GM23248 (cell line): ENCODE measurements around the gene UPK3B. TPM values are rescaled to one million over a fixed set of nuclear protein-coding genes. Genes with fewer than 3 reads are reported as not detected.
A peak's percentile ranks its signal among the peaks of the same experiment; 100 is the strongest.
"Not testable (repeated sequence)": the region's sequence is repeated elsewhere in the genome, so short reads cannot be mapped to it uniquely, and the experiment has no call there.

ENCODE experiments used
- DNase-seq: peaks from one replicate; pipeline ENCODE4 v3.0.0-alpha.2; 2015
- H2AFZ ChIP-seq: fragments of 200-600 bp; sonication (generic); 2 replicates; pipeline ENCODE4 v1.6.1; 2016; ENCODE audit warnings: antibody characterized with exemption
- H3F3A ChIP-seq: fragments of 200-600 bp; sonication (generic); 2 replicates; pipeline ENCODE4 v1.6.1; 2016; ENCODE audit warnings: mild to moderate bottlenecking, antibody characterized with exemption, mixed run types; ENCODE audit not compliant: insufficient read depth
- H3K27ac ChIP-seq: fragments of 200-600 bp; sonication (generic); 2 replicates; pipeline ENCODE4 v1.5.1; 2016; ENCODE audit warnings: mild to moderate bottlenecking
- H3K27me3 ChIP-seq: fragments of 200-600 bp; sonication (generic); replicated peaks from 2 replicates; pipeline ENCODE4 v1.6.1; 2016; ENCODE audit warnings: mild to moderate bottlenecking; ENCODE audit not compliant: insufficient read depth
- H3K36me3 ChIP-seq: fragments of 200-600 bp; sonication (generic); 2 replicates; pipeline ENCODE4 v1.6.1; 2016; ENCODE audit warnings: low read depth, mild to moderate bottlenecking
- H3K4me1 ChIP-seq: fragments of 200-600 bp; sonication (generic); 2 replicates; pipeline ENCODE4 v1.6.1; 2016; ENCODE audit warnings: mild to moderate bottlenecking; ENCODE audit not compliant: insufficient read depth
- H3K4me2 ChIP-seq: fragments of 200-600 bp; sonication (generic); one replicate; pipeline ENCODE4 v1.6.1; 2016; ENCODE audit warnings: mild to moderate bottlenecking; ENCODE audit not compliant: unreplicated experiment
- H3K4me3 ChIP-seq: fragments of 200-600 bp; sonication (generic); 2 replicates; pipeline ENCODE4 v1.5.1; 2016; ENCODE audit warnings: mild to moderate bottlenecking
- H3K79me2 ChIP-seq: fragments of 200-600 bp; sonication (generic); 2 replicates; pipeline ENCODE4 v1.6.1; 2016; ENCODE audit warnings: mild to moderate bottlenecking; ENCODE audit not compliant: insufficient read depth
- H3K9ac ChIP-seq: fragments of 200-600 bp; sonication (generic); 2 replicates; pipeline ENCODE4 v1.6.1; 2016; ENCODE audit warnings: mild to moderate bottlenecking
- H3K9me2 ChIP-seq: fragments of 200-600 bp; sonication (generic); 2 replicates; pipeline ENCODE4 v1.6.1; 2016; ENCODE audit warnings: mixed run types, mild to moderate bottlenecking, moderate library complexity; ENCODE audit not compliant: insufficient read depth
- H3K9me3 ChIP-seq: fragments of 200-600 bp; sonication (generic); one replicate; pipeline ENCODE4 v1.6.1; 2017; ENCODE audit warnings: low read depth
- H4K20me1 ChIP-seq: fragments of 200-600 bp; sonication (generic); 2 replicates; pipeline ENCODE4 v1.6.0; 2016; ENCODE audit not compliant: insufficient read depth
- WGBS, 2 experiments: methylation state at CpG; one replicate each; pipeline ENCODE4 v1.1.6; 2015 to 2017; ENCODE audit warnings: low lambda C conversion rate in 2 of 2, low coverage in 1 of 2; ENCODE audit errors: missing lambda C conversion rate in 2 of 2; 5-methylcytosine and 5-hydroxymethylcytosine counted together
- in situ Hi-C: fragments of 300-500 bp; cut with MboI; formaldehyde crosslinking; loops from 2 replicates; pipeline ENCODE4 v1.15.0; 2020
- polyA plus RNA-seq: library from polyadenylated mRNA; unstranded; fragments of >200 nt; fragmentation: Nextera tagmentation; extraction: Ambion mirVana; gene quantifications from 2 replicates; pipeline ENCODE4 v1.2.1, GENCODE V29; 2016
- total RNA-seq: library from RNA; depleted of rRNA; stranded (reverse); fragments of >200 nt; shearing (Covaris generic); gene quantifications from 2 replicates; pipeline ENCODE4 v1.2.3, GENCODE V29; 2014

The UPK3B gene
- total and polyA plus RNA-seq, 2 experiments from 2014 or later: 0.11 TPM; not detected in 1

- H4K20me1 ChIP-seq, H3K27ac ChIP-seq, H3K4me2 ChIP-seq, H3K9me3 ChIP-seq, H3F3A ChIP-seq, H3K79me2 ChIP-seq, DNase-seq, H3K4me3 ChIP-seq, in situ Hi-C loops, H3K36me3 ChIP-seq, H3K9me2 ChIP-seq, H3K27me3 ChIP-seq, H3K9ac ChIP-seq, H3K4me1 ChIP-seq, H2AFZ ChIP-seq: not testable (repeated sequence)
- WGBS, 2 experiments: 100% methylated on average over 1 of the region's 8 CpGs; no CpG with 5 or more reads in 1 of the 2 experiments
These were observed 32.8 kb downstream of the UPK3B start, which contains the start of gene SPDYE16 for GRCh38 chr7:76543197-76543596. TSS of gene SPDYE16 (minus strand) at chr7:76543297. CDS start at chr7:76541459, 1,838 bp downstream.

GRCh38 chr7:76549025-76549854, 38.9 kb downstream of the UPK3B start:
- Histone ChIP-seq H3K4me2 (peak overlapping the region; percentile 80), H3K79me2 (peaks cover 43% of the 10 kb centered on the region), H3K9ac (peak overlapping the region; percentile 99), H3K4me3 (peak overlapping the region; percentile 92), H3K27ac (peak overlapping the region; percentile 88), H2AFZ (peak overlapping the region; percentile 89)
- H4K20me1 ChIP-seq, H3K9me3 ChIP-seq, H3K9me2 ChIP-seq, in situ Hi-C loops, H3F3A ChIP-seq, H3K36me3 ChIP-seq, H3K27me3 ChIP-seq, H3K4me1 ChIP-seq: not testable (repeated sequence)
- WGBS, 2 experiments: 1% methylated on average over 46 to 57 of the region's 71 CpGs
- peak; percentile 84 for DNase-seq

GRCh38 chr7:76549855-76550248, 39.5 kb downstream of the UPK3B start:
- Histone ChIP-seq H2AFZ (peak overlapping the region; percentile 89), H3K9ac (peak overlapping the region; percentile 99), H3K27ac (peak overlapping the region; percentile 88), H3K4me2 (peak overlapping the region; percentile 80), H3K79me2 (peaks cover 49% of the 10 kb centered on the region), H3K4me3 (peak overlapping the region; percentile 92)
- H4K20me1 ChIP-seq, H3K27me3 ChIP-seq, H3K9me3 ChIP-seq, in situ Hi-C loops, H3K9me2 ChIP-seq, H3K36me3 ChIP-seq, H3F3A ChIP-seq, H3K4me1 ChIP-seq: not testable (repeated sequence)
- DNase-seq: peak; percentile 18
- WGBS, 2 experiments: 1 to 2% methylated on average over 12 to 17 of the region's 19 CpGs

GRCh38 chr7:76551992-76552391, 41.6 kb downstream of the UPK3B start:
- H3K9ac ChIP-seq, DNase-seq, H3K4me1 ChIP-seq, in situ Hi-C loops, H3K9me2 ChIP-seq, H2AFZ ChIP-seq, H3K27me3 ChIP-seq, H3K9me3 ChIP-seq, H3F3A ChIP-seq, H3K27ac ChIP-seq, H4K20me1 ChIP-seq, H3K4me3 ChIP-seq, H3K36me3 ChIP-seq, H3K4me2 ChIP-seq: not testable (repeated sequence)
- H3K79me2 ChIP-seq: peaks cover 70% of the 10 kb centered on the region
- 85 to 91% methylated on average over 6 of the region's 6 CpGs for WGBS, 2 experiments

- H3K9me3 ChIP-seq, H2AFZ ChIP-seq, H3K36me3 ChIP-seq, H3K9ac ChIP-seq, H3K4me2 ChIP-seq, H3K9me2 ChIP-seq, H3F3A ChIP-seq, in situ Hi-C loops, H3K27ac ChIP-seq, H4K20me1 ChIP-seq, DNase-seq, H3K27me3 ChIP-seq, H3K4me1 ChIP-seq, H3K4me3 ChIP-seq: not testable (repeated sequence)
- WGBS, 2 experiments: 64 to 72% methylated on average over 6 of the region's 6 CpGs
- H3K79me2 ChIP-seq: peaks cover 97% of the 10 kb centered on the region
These were observed 49.3 kb downstream of the UPK3B start for GRCh38 chr7:76559685-76560084.

- peaks cover 94% of the 10 kb centered on the region for H3K79me2 ChIP-seq
- H3K27ac ChIP-seq, H3K4me2 ChIP-seq, H3K4me1 ChIP-seq, H3K4me3 ChIP-seq, H3K9ac ChIP-seq, DNase-seq, in situ Hi-C loops, H3K9me3 ChIP-seq, H4K20me1 ChIP-seq, H3K36me3 ChIP-seq, H2AFZ ChIP-seq, H3K9me2 ChIP-seq, H3F3A ChIP-seq, H3K27me3 ChIP-seq: not testable (repeated sequence)
- WGBS, 2 experiments: 72 to 77% methylated on average over 3 to 4 of the region's 4 CpGs
These were observed 49.8 kb downstream of the UPK3B start for GRCh38 chr7:76560157-76560556.

- H3K4me3 ChIP-seq, H3K9ac ChIP-seq, H3K27ac ChIP-seq, H3K27me3 ChIP-seq, H3K4me1 ChIP-seq, H3K4me2 ChIP-seq, H3K9me3 ChIP-seq, H4K20me1 ChIP-seq, in situ Hi-C loops, DNase-seq, H3K36me3 ChIP-seq, H2AFZ ChIP-seq, H3F3A ChIP-seq, H3K9me2 ChIP-seq: not testable (repeated sequence)
- H3K79me2 ChIP-seq: peaks cover 94% of the 10 kb centered on the region
- 96 to 100% methylated on average over 3 of the region's 3 CpGs for WGBS, 2 experiments
These were observed 51.0 kb downstream of the UPK3B start for GRCh38 chr7:76561342-76561741.
